HPDE6-E6E7 (cell line): Measurements from ENCODE around the gene CMIP.

Experiments used
- DNase-seq: peaks from one replicate; pipeline ENCODE4 v3.0.0; 2011; ENCODE audit warnings: missing footprints; ENCODE audit errors: extremely low spot score

The CMIP gene

DNA sequence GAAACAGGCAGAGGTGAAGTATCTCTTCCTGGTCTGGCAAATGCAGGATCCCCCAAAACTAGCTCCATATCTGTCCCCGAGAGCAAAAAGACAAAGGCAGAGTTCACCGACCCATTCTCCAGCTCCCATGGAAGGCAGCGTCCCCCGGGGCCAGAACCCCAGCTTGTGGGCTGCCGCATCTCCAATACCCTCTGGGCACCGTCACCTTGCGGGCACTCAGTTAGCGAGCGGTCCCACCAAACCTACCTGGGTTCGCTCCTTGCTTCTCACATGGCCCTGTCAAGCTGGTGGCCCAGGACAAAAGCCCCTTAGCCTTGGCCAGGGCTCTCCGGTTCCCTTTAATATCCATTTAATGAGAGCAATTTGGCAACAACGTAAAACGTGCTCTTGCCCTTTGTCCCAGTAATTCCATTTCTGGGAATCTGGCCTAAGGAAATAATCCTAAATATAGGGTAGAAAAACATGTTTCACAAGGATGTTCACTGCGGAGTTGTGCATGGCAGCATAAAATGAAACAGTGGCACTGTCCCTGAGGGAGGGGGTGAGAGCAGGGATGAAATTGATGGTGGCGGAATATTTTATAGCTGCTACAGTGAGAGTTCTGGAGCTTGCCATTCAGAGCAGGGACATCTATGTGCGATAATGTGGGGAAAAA is 157.1 kb downstream of the CMIP start:
- DNase-seq, result no peak

DNA sequence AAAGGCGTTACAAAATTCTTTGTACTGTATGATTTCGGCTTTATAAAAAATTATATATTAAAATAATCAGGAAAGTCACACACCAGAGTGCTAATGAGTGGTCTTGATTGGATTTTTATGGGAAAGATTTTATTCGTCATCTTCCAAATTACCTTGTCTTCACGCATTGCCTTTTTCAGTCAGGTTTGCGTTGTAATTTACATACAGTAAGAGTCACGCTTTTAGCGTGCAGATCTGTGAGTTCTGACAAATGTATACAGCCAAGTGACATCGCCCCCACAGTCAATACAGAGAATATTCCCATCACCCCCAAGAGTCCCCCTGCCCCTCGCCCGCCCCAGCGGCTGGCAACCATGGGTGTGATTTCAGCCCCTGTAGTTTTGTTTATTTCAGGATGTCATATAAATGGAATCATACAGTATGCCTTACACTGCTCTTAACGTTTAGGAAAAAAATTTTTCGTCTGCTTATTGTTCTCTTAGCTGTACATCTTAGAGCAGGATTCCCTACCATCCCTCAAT is 157.7 kb downstream of the CMIP start:
- no peak for DNase-seq

- no peak for DNase-seq
Measured at GRCh38 chr16:81602792-81603191, 158.2 kb downstream of the CMIP start.

DNA sequence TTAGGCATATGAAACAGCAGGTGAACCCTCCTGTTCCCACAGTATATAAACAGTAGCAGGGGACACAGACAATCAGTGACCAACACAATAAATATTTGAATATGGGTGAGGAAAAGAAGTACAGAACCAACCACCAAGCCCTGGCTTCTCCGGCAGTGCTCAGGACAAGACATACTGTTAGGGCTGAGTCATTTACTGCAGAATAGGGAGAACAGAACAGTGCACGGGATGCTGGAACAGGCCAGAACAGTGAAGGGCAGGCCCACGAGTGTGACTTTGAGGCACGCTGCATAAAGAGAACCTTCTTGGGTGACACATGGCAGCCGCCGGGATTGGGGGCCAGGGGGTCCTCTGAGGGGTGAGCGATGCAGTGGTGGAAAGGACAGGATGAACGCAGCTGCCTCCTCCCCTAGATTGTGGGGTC is 160.4 kb downstream of the CMIP start:
- peak; percentile 89 for DNase-seq

DNA sequence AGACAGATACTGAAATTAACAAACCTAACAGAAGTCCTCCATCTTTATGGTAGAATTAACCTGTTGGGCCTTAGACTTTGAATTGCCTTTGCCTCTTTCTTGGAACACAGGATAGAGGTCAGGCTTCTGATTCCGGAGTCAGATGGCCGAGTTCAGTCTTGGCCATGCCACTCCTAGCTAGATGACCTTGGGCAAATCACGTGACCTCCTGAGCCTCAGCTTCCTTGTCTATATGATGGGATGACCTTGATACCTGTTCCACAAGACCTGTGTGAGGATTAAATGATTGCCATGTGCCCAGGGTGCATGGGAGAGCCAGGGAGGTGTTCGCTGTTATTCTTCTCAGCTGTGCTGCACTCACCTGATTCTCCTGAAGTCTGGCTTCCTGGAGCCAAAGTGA is 161.4 kb downstream of the CMIP start:
- no peak for DNase-seq

- no peak for DNase-seq
Measured at GRCh38 chr16:81607006-81607405, 162.4 kb downstream of the CMIP start.

GRCh38 chr16:81607805-81608522 is 163.4 kb downstream of the CMIP start:
- DNase-seq, result no peak

DNA sequence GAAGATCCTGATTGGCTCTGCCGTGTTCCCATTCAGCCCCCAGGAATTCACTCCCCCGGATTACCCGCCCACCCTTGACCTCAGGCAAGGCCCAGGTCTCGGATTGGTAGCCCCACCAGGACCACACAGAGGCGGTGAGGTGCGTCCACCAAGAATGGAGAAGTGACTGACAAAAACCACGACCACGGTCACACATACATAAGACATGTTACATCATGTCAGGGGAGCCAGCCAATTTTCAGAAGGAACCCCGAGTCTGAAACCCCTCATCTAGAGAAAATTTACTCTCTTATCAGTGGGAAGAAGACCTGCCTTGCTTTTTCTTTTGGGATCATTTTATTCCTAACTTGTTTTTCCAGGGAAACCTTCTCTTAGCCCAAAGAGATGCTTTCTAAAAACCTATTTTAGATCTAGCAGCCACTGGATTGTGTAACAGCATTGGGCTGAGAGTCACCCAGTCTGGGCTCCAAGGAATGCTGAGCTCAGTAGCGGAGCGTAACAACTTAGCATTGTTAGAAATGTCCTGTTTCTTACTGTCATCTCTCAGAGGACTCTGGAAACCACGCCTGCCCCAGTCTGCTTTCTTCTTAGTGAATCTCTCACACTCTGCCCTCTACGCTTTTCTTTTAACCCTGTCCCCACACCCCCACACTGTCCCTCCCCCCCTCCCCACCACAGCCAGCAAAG is 164.1 kb downstream of the CMIP start:
- no peak for DNase-seq

GRCh38 chr16:81609323-81609892 is 164.8 kb downstream of the CMIP start:
- no peak for DNase-seq

DNA sequence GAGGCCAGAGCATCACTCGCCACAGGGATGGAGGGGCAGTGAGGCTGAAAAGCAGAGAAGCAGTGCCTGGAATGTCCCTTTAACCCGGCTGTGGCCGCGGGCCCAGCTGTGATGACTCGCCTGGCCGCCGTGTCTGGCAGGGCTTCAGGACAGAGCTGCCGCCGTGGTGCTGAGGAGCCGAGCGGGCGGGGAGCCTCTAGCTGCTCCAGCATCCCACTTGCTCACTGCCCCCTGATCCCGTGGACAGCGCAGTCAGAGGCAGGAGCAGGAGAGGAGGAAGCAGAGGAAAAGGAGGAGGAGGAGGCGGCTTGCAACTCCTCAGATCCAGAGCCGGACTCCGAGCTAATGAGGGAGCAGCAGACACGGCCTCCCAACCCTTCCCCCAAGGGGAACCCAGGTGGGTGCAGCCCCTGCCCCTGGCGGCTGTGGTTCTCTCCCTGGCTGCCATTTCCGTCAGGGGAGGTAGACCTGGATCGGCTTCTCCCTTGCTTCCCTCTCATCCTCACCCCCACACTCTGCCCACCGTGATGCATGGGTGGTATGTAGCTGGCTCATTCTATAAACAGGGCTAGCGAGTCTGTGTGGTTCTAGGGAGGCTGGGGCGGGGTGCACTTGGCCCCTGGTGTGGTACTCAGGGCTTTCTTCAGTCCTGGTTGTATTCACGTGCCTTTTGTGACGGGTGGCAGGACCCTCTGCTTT is 165.7 kb downstream of the CMIP start:
- DNase-seq, result no peak

DNA sequence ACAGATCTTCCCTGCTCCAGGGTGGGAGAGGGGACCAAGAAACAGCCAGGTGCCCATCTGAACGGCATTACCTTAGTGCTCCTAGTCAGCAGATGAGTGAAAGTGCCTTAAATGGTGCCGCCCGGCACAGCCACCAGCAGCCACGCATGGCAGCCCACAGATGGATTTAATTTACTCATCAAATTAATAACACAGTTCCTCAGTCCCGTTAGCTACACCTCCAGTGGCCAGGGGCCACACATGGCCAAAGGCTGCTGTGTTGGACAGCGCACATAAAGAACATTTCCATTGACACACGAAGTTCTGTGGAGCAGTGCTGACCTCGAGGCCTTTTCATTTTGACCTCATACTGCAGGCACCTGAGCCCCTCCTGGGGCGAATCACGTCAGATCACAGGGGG is 166.3 kb downstream of the CMIP start:
- no peak for DNase-seq

GRCh38 chr16:81611721-81612120 is 167.1 kb downstream of the CMIP start:
- DNase-seq, result no peak

- no peak for DNase-seq
Measured at GRCh38 chr16:81612351-81613163, 167.9 kb downstream of the CMIP start.

DNA sequence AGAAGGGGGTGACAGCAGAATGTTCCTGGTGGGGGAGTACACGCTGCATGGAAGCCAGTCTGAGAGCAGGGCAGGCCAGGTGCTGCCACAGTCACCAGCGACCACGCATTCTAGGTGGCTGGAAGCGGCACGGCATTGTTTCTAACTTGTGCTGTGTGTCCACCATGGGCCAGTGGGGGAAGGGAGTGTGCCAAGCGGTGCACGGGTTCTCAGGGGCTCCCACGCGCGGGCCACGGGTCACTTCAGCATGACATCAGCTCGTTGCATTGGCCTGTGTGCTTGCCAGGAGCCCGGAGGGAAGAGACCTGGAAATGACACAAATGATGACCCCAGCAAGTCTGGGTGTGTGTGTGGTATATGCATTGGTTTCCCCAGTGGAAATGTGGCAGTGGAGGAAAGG is 169.6 kb downstream of the CMIP start:
- no peak for DNase-seq

- DNase-seq, result no peak
Measured at GRCh38 chr16:81614654-81615359, 170.2 kb downstream of the CMIP start.

GRCh38 chr16:81615411-81615810 is 170.8 kb downstream of the CMIP start:
- no peak for DNase-seq

GRCh38 chr16:81615833-81616232 is 171.2 kb downstream of the CMIP start:
- no peak for DNase-seq

DNA sequence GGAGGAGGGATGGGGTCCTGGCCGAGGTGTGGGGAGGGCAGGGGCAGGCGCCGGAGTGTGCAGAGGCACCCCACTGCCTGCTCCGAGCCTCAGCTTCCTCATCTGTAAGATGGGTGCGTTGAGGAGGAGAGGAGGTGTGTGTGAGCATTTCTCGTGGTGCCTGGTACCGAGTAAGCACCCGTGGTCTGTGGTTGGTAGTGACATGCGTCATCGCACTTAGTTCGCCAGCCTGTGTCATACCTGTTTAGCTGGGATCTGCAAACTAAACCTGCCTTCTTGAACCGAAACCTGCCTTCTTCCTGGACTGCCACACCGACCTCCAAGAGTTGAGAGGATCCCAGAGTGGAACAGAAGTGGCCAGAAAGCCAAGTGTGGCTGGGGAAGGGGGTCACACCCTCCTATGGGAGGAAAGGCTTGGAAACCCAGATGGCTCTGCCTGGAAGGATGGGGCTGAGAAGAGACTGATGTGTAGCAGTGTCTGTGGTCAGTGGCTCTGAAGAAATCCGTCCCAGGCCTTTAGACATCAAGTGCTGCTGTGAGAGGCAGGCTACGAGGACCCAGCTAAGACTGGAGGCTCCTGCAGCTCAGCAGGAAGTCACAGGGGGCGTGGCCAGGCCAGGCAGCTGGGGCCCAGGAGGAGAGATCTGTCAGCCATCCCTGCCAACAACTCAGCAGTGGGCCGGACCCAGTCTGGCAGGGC is 171.9 kb downstream of the CMIP start:
- DNase-seq, result no peak

DNA sequence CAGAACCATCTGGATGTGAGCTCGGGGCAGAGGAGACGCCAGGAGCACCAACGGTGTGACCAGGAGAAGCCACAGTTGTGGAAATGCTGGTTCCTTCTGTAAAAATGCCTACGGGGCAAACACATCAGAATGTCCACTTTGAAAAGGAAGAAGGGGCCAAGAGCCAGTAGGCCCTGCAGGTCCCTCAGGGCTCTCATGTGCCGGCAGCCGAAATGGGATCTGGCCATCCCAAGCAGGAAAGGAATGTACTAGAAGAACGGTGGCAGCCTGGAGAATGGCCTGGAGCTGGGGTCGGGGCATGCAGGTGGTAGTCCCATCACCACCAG is 172.4 kb downstream of the CMIP start:
- no peak for DNase-seq

GRCh38 chr16:81618187-81618586 is 173.6 kb downstream of the CMIP start:
- DNase-seq, result no peak
